Measurements from ENCODE around the gene JAM2.

The JAM2 gene

GRCh38 chr21:25735646-25736597 is 96.9 kb downstream of the JAM2 start:
- in situ Hi-C loops (cut with MboI; ENCODE audit: low sequenced_read_pairs, unreplicated experiment), result no loop called here
- no peak for TF ChIP-seq CTCF (IDR thresholded peaks at IDR 0.05; ENCODE audit: borderline replicate concordance, control extremely low read depth, extremely low read depth, insufficient read depth, missing control alignments)

GRCh38 chr21:25737421-25737820 is 98.4 kb downstream of the JAM2 start:
- in situ Hi-C loops (cut with MboI; ENCODE audit: low sequenced_read_pairs, unreplicated experiment), result no loop called here
- TF ChIP-seq CTCF (IDR thresholded peaks at IDR 0.05; ENCODE audit: borderline replicate concordance, control extremely low read depth, extremely low read depth, insufficient read depth, missing control alignments), result no peak
- DNase-seq (ENCODE audit: low spot score), result no peak

More at GRCh38 chr21:25735646-25736597, 96.9 kb downstream of the JAM2 start:
- DNase-seq (ENCODE audit: low spot score), result peak; percentile 77

GRCh38 chr21:25742900-25743299 is 103.8 kb downstream of the JAM2 start:
- in situ Hi-C loops (cut with MboI; ENCODE audit: low sequenced_read_pairs, unreplicated experiment), result no loop called here
- TF ChIP-seq CTCF (IDR thresholded peaks at IDR 0.05; ENCODE audit: borderline replicate concordance, control extremely low read depth, extremely low read depth, insufficient read depth, missing control alignments), result no peak
- DNase-seq (ENCODE audit: low spot score), result no peak

GRCh38 chr21:25744854-25745253 is 105.8 kb downstream of the JAM2 start:
- in situ Hi-C loops (cut with MboI; ENCODE audit: low sequenced_read_pairs, unreplicated experiment), result no loop called here
- TF ChIP-seq CTCF (IDR thresholded peaks at IDR 0.05; ENCODE audit: borderline replicate concordance, control extremely low read depth, extremely low read depth, insufficient read depth, missing control alignments), result no peak
- DNase-seq (ENCODE audit: low spot score), result no peak

- in situ Hi-C loops (cut with MboI; ENCODE audit: low sequenced_read_pairs, unreplicated experiment), result no loop called here
Observed at GRCh38 chr21:25750085-25750484, 111.0 kb downstream of the JAM2 start.

GRCh38 chr21:25752416-25752815 is 113.4 kb downstream of the JAM2 start:
- DNase-seq (ENCODE audit: low spot score), result no peak
- in situ Hi-C loops (cut with MboI; ENCODE audit: low sequenced_read_pairs, unreplicated experiment), result no loop called here
- no peak for TF ChIP-seq CTCF (IDR thresholded peaks at IDR 0.05; ENCODE audit: borderline replicate concordance, control extremely low read depth, extremely low read depth, insufficient read depth, missing control alignments)

More at GRCh38 chr21:25750085-25750484, 111.0 kb downstream of the JAM2 start:
- DNase-seq (ENCODE audit: low spot score), result no peak
- no peak for TF ChIP-seq CTCF (IDR thresholded peaks at IDR 0.05; ENCODE audit: borderline replicate concordance, control extremely low read depth, extremely low read depth, insufficient read depth, missing control alignments)
